ENCODE results near the gene LAMC3.

Gene LAMC3

GRCh38 chr9:131019388-131020239, 10.6 kb downstream of the LAMC3 start:
- no peak overlapping the region for H3K4me3 ChIP-seq (ENCODE audit: low read depth in 1 of 2, low read length in 2 of 2)
- no peaks in the 10 kb centered on the region for H3K4me1 ChIP-seq (ENCODE audit: control insufficient read depth in 1 of 2, insufficient read depth in 2 of 2, low read length in 2 of 2)
- H3K9ac ChIP-seq (ENCODE audit: low read depth in 1 of 2, low read length in 2 of 2), result no peak overlapping the region
- H3K36me3 ChIP-seq (ENCODE audit: control insufficient read depth in 1 of 2, insufficient read depth in 2 of 2, low read length in 2 of 2), result no peaks in the 10 kb centered on the region
- H3K9me3 ChIP-seq (ENCODE audit: control insufficient read depth in 1 of 2, low read length in 2 of 2), result no peaks in the 10 kb centered on the region
- H3K27me3 ChIP-seq (ENCODE audit: control insufficient read depth in 1 of 2, insufficient read depth in 2 of 2, low read length in 2 of 2), result peaks cover 4 to 5% of the 10 kb centered on the region in 2 donors
- H3K27ac ChIP-seq (ENCODE audit: low read depth, low read length), result no peak overlapping the region

GRCh38 chr9:131020388-131020787, 11.4 kb downstream of the LAMC3 start:
- no peaks in the 10 kb centered on the region for H3K9me3 ChIP-seq (ENCODE audit: control insufficient read depth in 1 of 2, low read length in 2 of 2)
- H3K9ac ChIP-seq (ENCODE audit: low read depth in 1 of 2, low read length in 2 of 2), result no peak overlapping the region
- no peaks in the 10 kb centered on the region for H3K36me3 ChIP-seq (ENCODE audit: control insufficient read depth in 1 of 2, insufficient read depth in 2 of 2, low read length in 2 of 2)
- no peak overlapping the region for H3K27ac ChIP-seq (ENCODE audit: low read depth, low read length)
- no peak overlapping the region for H3K4me3 ChIP-seq (ENCODE audit: low read depth in 1 of 2, low read length in 2 of 2)
- peaks cover 4 to 5% of the 10 kb centered on the region in 2 donors for H3K27me3 ChIP-seq (ENCODE audit: control insufficient read depth in 1 of 2, insufficient read depth in 2 of 2, low read length in 2 of 2)
- no peaks in the 10 kb centered on the region for H3K4me1 ChIP-seq (ENCODE audit: control insufficient read depth in 1 of 2, insufficient read depth in 2 of 2, low read length in 2 of 2)

GRCh38 chr9:131020862-131021261, 11.9 kb downstream of the LAMC3 start:
- Histone ChIP-seq H3K4me3 (ENCODE audit: low read depth in 1 of 2, low read length in 2 of 2) (no peak overlapping the region), H3K4me1 (ENCODE audit: control insufficient read depth in 1 of 2, insufficient read depth in 2 of 2, low read length in 2 of 2) (no peaks in the 10 kb centered on the region), H3K36me3 (ENCODE audit: control insufficient read depth in 1 of 2, insufficient read depth in 2 of 2, low read length in 2 of 2) (no peaks in the 10 kb centered on the region), H3K9ac (ENCODE audit: low read depth in 1 of 2, low read length in 2 of 2) (no peak overlapping the region), H3K27me3 (ENCODE audit: control insufficient read depth in 1 of 2, insufficient read depth in 2 of 2, low read length in 2 of 2) (peaks cover 3 to 4% of the 10 kb centered on the region in 2 donors), H3K27ac (ENCODE audit: low read depth, low read length) (no peak overlapping the region), H3K9me3 (ENCODE audit: control insufficient read depth in 1 of 2, low read length in 2 of 2) (no peaks in the 10 kb centered on the region)

GRCh38 chr9:131021785-131022184, 12.8 kb downstream of the LAMC3 start:
- no peak overlapping the region for H3K4me3 ChIP-seq (ENCODE audit: low read depth in 1 of 2, low read length in 2 of 2)
- H3K9me3 ChIP-seq (ENCODE audit: control insufficient read depth in 1 of 2, low read length in 2 of 2), result no peaks in the 10 kb centered on the region
- peaks cover 2 to 4% of the 10 kb centered on the region in 2 donors for H3K27me3 ChIP-seq (ENCODE audit: control insufficient read depth in 1 of 2, insufficient read depth in 2 of 2, low read length in 2 of 2)
- no peak overlapping the region for H3K9ac ChIP-seq (ENCODE audit: low read depth in 1 of 2, low read length in 2 of 2)
- H3K27ac ChIP-seq (ENCODE audit: low read depth, low read length), result no peak overlapping the region
- H3K4me1 ChIP-seq (ENCODE audit: control insufficient read depth in 1 of 2, insufficient read depth in 2 of 2, low read length in 2 of 2), result no peaks in the 10 kb centered on the region
- no peaks in the 10 kb centered on the region for H3K36me3 ChIP-seq (ENCODE audit: control insufficient read depth in 1 of 2, insufficient read depth in 2 of 2, low read length in 2 of 2)

- Histone ChIP-seq H3K4me1 (ENCODE audit: control insufficient read depth in 1 of 2, insufficient read depth in 2 of 2, low read length in 2 of 2) (no peaks in the 10 kb centered on the region), H3K36me3 (ENCODE audit: control insufficient read depth in 1 of 2, insufficient read depth in 2 of 2, low read length in 2 of 2) (no peaks in the 10 kb centered on the region), H3K9me3 (ENCODE audit: control insufficient read depth in 1 of 2, low read length in 2 of 2) (no peaks in the 10 kb centered on the region), H3K27me3 (ENCODE audit: control insufficient read depth in 1 of 2, insufficient read depth in 2 of 2, low read length in 2 of 2) (peaks cover 0 to 4% of the 10 kb centered on the region in 2 donors), H3K9ac (ENCODE audit: low read depth in 1 of 2, low read length in 2 of 2) (no peak overlapping the region), H3K4me3 (ENCODE audit: low read depth in 1 of 2, low read length in 2 of 2) (no peak overlapping the region), H3K27ac (ENCODE audit: low read depth, low read length) (no peak overlapping the region)
Observed at GRCh38 chr9:131024978-131025868, 16.2 kb downstream of the LAMC3 start.

GRCh38 chr9:131025953-131026858, 17.2 kb downstream of the LAMC3 start:
- H3K27me3 ChIP-seq (ENCODE audit: control insufficient read depth in 1 of 2, insufficient read depth in 2 of 2, low read length in 2 of 2), result peaks cover 0 to under 1% of the 10 kb centered on the region in 2 donors
- H3K9ac ChIP-seq (ENCODE audit: low read depth in 1 of 2, low read length in 2 of 2), result no peak overlapping the region
- H3K36me3 ChIP-seq (ENCODE audit: control insufficient read depth in 1 of 2, insufficient read depth in 2 of 2, low read length in 2 of 2), result no peaks in the 10 kb centered on the region

GRCh38 chr9:131027048-131027871, 18.3 kb downstream of the LAMC3 start:
- Histone ChIP-seq H3K27ac (ENCODE audit: low read depth, low read length) (no peak overlapping the region), H3K4me1 (ENCODE audit: control insufficient read depth in 1 of 2, insufficient read depth in 2 of 2, low read length in 2 of 2) (no peaks in the 10 kb centered on the region), H3K9ac (ENCODE audit: low read depth in 1 of 2, low read length in 2 of 2) (no peak overlapping the region), H3K27me3 (ENCODE audit: control insufficient read depth in 1 of 2, insufficient read depth in 2 of 2, low read length in 2 of 2) (peaks cover 0 to 2% of the 10 kb centered on the region in 2 donors), H3K4me3 (ENCODE audit: low read depth in 1 of 2, low read length in 2 of 2) (no peak overlapping the region), H3K36me3 (ENCODE audit: control insufficient read depth in 1 of 2, insufficient read depth in 2 of 2, low read length in 2 of 2) (no peaks in the 10 kb centered on the region), H3K9me3 (ENCODE audit: control insufficient read depth in 1 of 2, low read length in 2 of 2) (no peaks in the 10 kb centered on the region)

More at GRCh38 chr9:131025953-131026858, 17.2 kb downstream of the LAMC3 start:
- no peak overlapping the region for H3K4me3 ChIP-seq (ENCODE audit: low read depth in 1 of 2, low read length in 2 of 2)
- H3K27ac ChIP-seq (ENCODE audit: low read depth, low read length), result no peak overlapping the region
- H3K9me3 ChIP-seq (ENCODE audit: control insufficient read depth in 1 of 2, low read length in 2 of 2), result no peaks in the 10 kb centered on the region
- no peaks in the 10 kb centered on the region for H3K4me1 ChIP-seq (ENCODE audit: control insufficient read depth in 1 of 2, insufficient read depth in 2 of 2, low read length in 2 of 2)

GRCh38 chr9:131027872-131028179, 18.9 kb downstream of the LAMC3 start:
- H3K4me3 ChIP-seq (ENCODE audit: low read depth in 1 of 2, low read length in 2 of 2), result no peak overlapping the region
- H3K9me3 ChIP-seq (ENCODE audit: control insufficient read depth in 1 of 2, low read length in 2 of 2), result no peaks in the 10 kb centered on the region
- H3K36me3 ChIP-seq (ENCODE audit: control insufficient read depth in 1 of 2, insufficient read depth in 2 of 2, low read length in 2 of 2), result no peaks in the 10 kb centered on the region
- H3K27me3 ChIP-seq (ENCODE audit: control insufficient read depth in 1 of 2, insufficient read depth in 2 of 2, low read length in 2 of 2), result peaks cover 0 to 2% of the 10 kb centered on the region in 2 donors
- no peak overlapping the region for H3K9ac ChIP-seq (ENCODE audit: low read depth in 1 of 2, low read length in 2 of 2)
- H3K4me1 ChIP-seq (ENCODE audit: control insufficient read depth in 1 of 2, insufficient read depth in 2 of 2, low read length in 2 of 2), result no peaks in the 10 kb centered on the region
- H3K27ac ChIP-seq (ENCODE audit: low read depth, low read length), result no peak overlapping the region

GRCh38 chr9:131028221-131028884, 19.4 kb downstream of the LAMC3 start:
- Histone ChIP-seq H3K9me3 (ENCODE audit: control insufficient read depth in 1 of 2, low read length in 2 of 2) (no peaks in the 10 kb centered on the region), H3K9ac (ENCODE audit: low read depth in 1 of 2, low read length in 2 of 2) (no peak overlapping the region), H3K27ac (ENCODE audit: low read depth, low read length) (no peak overlapping the region), H3K4me3 (ENCODE audit: low read depth in 1 of 2, low read length in 2 of 2) (no peak overlapping the region), H3K36me3 (ENCODE audit: control insufficient read depth in 1 of 2, insufficient read depth in 2 of 2, low read length in 2 of 2) (no peaks in the 10 kb centered on the region), H3K27me3 (ENCODE audit: control insufficient read depth in 1 of 2, insufficient read depth in 2 of 2, low read length in 2 of 2) (peaks cover 0 to 2% of the 10 kb centered on the region in 2 donors), H3K4me1 (ENCODE audit: control insufficient read depth in 1 of 2, insufficient read depth in 2 of 2, low read length in 2 of 2) (no peaks in the 10 kb centered on the region)

Measured in duodenal mucosa (tissue), 2 donors.